ENCODE results near the gene METAP1. TPM values are rescaled to one million over a fixed set of nuclear protein-coding genes. Genes with fewer than 3 reads are reported as not detected.

The METAP1 gene
- total RNA-seq, 1 donor from 2014 or later = 41.9 TPM

DNA sequence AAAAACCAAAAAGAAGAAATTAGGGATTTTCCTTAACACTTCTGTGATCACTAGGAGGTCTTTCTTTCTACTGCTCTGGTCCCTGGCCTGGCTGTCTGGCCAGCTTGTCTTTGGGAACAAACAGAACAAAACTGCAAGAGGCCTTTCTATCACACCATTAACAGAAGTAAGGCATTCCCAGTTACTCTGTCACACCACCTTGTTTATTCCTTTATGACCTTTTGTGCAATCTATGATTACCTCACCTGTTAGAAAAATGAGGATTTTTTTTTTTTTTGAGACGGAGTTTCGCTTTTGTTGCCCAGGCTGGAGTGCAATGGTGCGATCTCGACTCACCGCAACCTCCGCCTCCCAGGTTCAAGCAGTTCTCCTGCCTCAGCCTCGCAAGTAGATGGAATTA, 3.0 kb downstream of the METAP1 start:
- Histone ChIP-seq H3K36me3 (ENCODE audit: control insufficient read depth, insufficient read depth, low read length) (no peaks in the 10 kb centered on the region), H3K4me3 (ENCODE audit: low read depth, low read length) (no peak overlapping the region), H3K27me3 (ENCODE audit: control insufficient read depth, insufficient read depth, low read length) (no peaks in the 10 kb centered on the region)
- FAIRE-seq (no peak), DNase-seq (ENCODE audit: low read depth) (no peak)
- TF ChIP-seq, protein P1, sequence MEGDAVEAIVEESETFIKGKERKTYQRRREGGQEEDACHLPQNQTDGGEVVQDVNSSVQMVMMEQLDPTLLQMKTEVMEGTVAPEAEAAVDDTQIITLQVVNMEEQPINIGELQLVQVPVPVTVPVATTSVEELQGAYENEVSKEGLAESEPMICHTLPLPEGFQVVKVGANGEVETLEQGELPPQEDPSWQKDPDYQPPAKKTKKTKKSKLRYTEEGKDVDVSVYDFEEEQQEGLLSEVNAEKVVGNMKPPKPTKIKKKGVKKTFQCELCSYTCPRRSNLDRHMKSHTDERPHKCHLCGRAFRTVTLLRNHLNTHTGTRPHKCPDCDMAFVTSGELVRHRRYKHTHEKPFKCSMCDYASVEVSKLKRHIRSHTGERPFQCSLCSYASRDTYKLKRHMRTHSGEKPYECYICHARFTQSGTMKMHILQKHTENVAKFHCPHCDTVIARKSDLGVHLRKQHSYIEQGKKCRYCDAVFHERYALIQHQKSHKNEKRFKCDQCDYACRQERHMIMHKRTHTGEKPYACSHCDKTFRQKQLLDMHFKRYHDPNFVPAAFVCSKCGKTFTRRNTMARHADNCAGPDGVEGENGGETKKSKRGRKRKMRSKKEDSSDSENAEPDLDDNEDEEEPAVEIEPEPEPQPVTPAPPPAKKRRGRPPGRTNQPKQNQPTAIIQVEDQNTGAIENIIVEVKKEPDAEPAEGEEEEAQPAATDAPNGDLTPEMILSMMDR (IDR thresholded peaks at IDR 0.05; ENCODE audit: insufficient read depth, low read length, severe bottlenecking) = no peak

DNA sequence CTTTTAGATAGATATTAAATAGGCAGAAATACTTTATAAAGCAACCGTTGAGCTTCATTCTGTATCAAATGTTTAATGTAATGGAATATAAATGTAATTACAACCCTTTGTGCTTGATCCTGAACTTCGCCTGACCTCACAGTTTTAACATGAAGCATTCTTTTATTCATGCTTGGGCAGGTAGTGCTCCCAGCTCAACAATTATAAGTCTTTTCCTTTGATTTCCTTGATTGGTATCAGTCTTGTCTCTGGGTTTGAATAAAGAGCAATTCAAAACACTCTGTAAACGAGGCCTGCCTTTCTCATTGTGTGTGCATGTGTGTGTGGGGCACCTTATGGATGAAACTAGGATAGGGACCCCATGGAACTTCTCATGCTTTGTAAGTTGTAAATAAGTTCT, 6.8 kb downstream of the METAP1 start:
- TF ChIP-seq, protein P1 (IDR thresholded peaks at IDR 0.05; ENCODE audit: insufficient read depth, low read length, severe bottlenecking) = no peak
- FAIRE-seq = no peak
- no peak overlapping the region for H3K4me3 ChIP-seq (ENCODE audit: low read depth, low read length)
- DNase-seq (ENCODE audit: low read depth) = peak; percentile 47
- no peaks in the 10 kb centered on the region for H3K27me3 ChIP-seq (ENCODE audit: control insufficient read depth, insufficient read depth, low read length)
- no peaks in the 10 kb centered on the region for H3K36me3 ChIP-seq (ENCODE audit: control insufficient read depth, insufficient read depth, low read length)

DNA sequence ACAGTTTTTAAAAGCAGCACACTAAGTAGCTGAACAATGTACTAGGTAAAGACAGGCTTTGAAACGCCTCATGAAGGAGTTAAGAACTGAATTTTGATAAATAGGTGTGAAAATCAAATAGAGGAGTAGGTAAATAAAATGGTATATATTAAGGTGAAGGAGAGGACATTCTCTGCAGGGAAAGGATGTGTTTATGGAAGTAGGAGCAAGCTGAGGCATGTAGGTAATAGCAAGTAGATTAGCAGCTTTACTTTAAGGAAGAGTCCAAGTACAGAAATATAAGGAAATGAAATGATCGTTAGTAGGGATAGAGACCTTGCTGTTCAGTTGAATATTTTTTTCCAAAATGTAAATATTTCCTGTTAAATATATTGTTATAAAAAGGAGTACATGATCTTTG, 12.5 kb downstream of the METAP1 start:
- TF ChIP-seq, protein P1 (IDR thresholded peaks at IDR 0.05; ENCODE audit: insufficient read depth, low read length, severe bottlenecking) = no peak
- H3K27me3 ChIP-seq (ENCODE audit: control insufficient read depth, insufficient read depth, low read length) = no peaks in the 10 kb centered on the region
- H3K36me3 ChIP-seq (ENCODE audit: control insufficient read depth, insufficient read depth, low read length) = no peaks in the 10 kb centered on the region
- DNase-seq (ENCODE audit: low read depth) (peak; percentile 64), FAIRE-seq (no peak)
- H3K4me3 ChIP-seq (ENCODE audit: low read depth, low read length) = no peak overlapping the region

DNA sequence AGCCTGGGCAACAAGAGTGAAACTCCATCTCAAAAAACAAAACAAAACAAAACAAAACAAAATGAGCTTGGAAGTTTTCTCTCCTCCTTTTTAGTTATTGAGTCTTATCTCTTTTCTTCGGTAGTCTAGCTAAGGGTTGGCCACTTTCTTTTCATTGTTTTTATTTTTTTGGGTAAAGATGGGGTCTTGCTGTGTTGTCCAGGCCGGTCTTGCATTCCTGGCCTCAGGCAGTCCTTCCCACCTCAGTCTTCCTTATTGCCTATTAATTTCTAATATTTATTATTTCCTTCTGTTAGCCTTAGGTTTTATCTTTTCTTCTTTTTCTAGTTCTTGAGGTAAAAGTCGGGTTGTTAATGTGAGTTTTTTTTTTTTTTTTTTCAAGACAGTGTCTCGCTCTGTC, 16.4 kb downstream of the METAP1 start:
- no peaks in the 10 kb centered on the region for H3K27me3 ChIP-seq (ENCODE audit: control insufficient read depth, insufficient read depth, low read length)
- no peaks in the 10 kb centered on the region for H3K36me3 ChIP-seq (ENCODE audit: control insufficient read depth, insufficient read depth, low read length)
- no peak for DNase-seq (ENCODE audit: low read depth)
- no peak overlapping the region for H3K4me3 ChIP-seq (ENCODE audit: low read depth, low read length)
- TF ChIP-seq, protein P1 (IDR thresholded peaks at IDR 0.05; ENCODE audit: insufficient read depth, low read length, severe bottlenecking) = no peak
- no peak for FAIRE-seq

DNA sequence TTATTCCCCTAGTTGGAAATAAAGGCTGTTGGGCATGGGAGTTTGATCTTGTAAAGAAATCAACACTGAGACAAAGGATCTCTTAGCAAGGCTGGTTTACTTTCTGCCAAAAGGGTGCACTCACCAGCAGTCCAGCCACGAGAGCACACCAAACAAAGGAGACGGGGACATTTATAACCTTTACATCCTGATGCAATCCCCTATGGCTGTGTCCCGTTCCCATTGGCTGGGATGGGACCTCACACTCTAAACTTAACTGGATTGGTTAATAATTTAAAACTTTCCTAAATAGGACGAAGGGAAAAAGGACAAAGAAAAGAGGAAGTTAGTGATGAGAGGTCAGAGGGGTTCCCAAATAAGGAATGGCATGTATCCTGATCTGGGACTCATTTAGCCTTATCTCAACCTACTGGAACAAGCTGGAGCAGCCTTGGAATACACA, 17.9 kb downstream of the METAP1 start:
- H3K4me3 ChIP-seq (ENCODE audit: low read depth, low read length) = no peak overlapping the region
- H3K27me3 ChIP-seq (ENCODE audit: control insufficient read depth, insufficient read depth, low read length) = no peaks in the 10 kb centered on the region
- peak; percentile 34 for DNase-seq (ENCODE audit: low read depth)
- TF ChIP-seq, protein P1 (IDR thresholded peaks at IDR 0.05; ENCODE audit: insufficient read depth, low read length, severe bottlenecking) = no peak
- no peak for FAIRE-seq
- no peaks in the 10 kb centered on the region for H3K36me3 ChIP-seq (ENCODE audit: control insufficient read depth, insufficient read depth, low read length)

DNA sequence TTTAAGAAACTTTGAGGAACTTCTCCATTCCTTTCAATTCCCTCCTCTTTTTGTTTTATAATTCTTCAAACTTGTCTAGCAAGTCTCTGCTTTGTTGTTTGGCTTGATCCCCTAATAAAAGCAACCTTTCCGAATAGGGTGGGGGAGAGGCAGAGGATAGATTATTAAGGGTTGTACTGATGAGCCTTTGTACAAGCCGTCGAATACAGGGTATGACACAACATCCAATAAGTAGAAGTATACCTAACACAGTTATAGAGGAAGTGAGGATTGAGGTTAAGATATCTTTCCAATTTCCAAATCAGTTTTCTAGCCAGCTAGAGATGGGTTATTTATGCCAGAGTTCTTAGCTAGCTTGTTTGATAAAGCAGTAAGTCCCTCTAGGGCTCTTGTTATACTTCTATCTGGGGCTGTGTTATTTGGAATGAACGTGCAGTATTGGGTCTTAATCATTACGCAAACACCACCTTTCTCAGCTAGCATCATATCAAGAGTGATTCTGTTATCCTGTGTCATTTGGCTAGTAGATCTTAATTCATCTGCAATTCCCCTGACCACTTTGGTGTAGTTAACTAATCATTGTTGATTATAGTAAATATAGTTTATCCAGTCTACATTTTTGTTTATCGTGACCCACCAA, 18.5 kb downstream of the METAP1 start:
- TF ChIP-seq, protein P1 (IDR thresholded peaks at IDR 0.05; ENCODE audit: insufficient read depth, low read length, severe bottlenecking) = no peak
- no peak for DNase-seq (ENCODE audit: low read depth)
- no peaks in the 10 kb centered on the region for H3K27me3 ChIP-seq (ENCODE audit: control insufficient read depth, insufficient read depth, low read length)
- FAIRE-seq = no peak
- no peak overlapping the region for H3K4me3 ChIP-seq (ENCODE audit: low read depth, low read length)
- no peaks in the 10 kb centered on the region for H3K36me3 ChIP-seq (ENCODE audit: control insufficient read depth, insufficient read depth, low read length)
